Fibroblast of skin of left quadriceps (primary cell): ENCODE results near the gene GNG10.
"Not testable (repeated sequence)": the region's sequence is repeated elsewhere in the genome, so short reads cannot be mapped to it uniquely, and the experiment has no call there.

Experiments
- DNase-seq, 2 experiments: peaks; one replicate each; pipeline ENCODE4 v3.0.0-alpha.2; 2013; ENCODE audit warnings: low read depth in 2 of 2

The GNG10 gene

DNA sequence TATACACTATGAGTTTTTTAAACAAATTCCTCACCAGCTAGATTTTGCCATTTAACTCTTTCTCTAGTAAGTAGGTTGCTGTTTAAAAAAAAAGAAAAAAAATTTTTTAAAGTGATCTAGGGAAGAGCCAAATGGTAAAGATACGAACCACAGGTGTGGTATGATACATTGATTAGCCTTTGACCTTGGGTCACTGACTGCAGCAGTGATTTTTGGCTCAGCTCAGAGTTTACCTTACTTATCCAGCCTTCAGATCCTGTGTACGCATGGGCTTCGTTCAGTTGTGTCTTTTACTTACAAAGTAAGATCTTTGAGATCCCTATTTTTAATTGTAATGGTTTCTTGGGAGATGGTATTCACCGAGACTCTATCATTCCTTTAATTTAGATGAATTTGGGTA lies 12.4 kb upstream of the GNG10 start:
- DNase-seq: no peak

- DNase-seq: no peak
Observed at GRCh38 chr9:111657051-111657450, 4.4 kb upstream of the GNG10 start.

DNA sequence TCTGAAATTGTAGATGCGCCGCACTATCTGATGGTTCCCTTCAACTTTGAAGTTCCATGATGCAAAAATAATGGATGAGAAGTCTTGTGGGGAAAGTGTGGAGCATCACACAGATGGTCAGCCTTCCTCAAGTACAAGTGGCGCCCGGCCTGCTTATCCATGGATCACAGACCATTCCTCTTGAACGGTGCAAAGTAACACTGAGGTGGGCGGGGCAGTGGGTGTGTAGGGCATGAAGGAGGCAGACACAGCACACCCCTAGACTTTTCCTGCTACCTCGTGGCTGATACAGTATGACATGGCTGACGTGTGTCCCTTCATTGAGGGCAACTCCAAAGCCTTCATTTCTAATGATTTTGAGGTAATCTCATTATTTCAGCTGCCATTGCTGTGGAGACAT lies 2.5 kb upstream of the GNG10 start:
- no peak for DNase-seq

DNA sequence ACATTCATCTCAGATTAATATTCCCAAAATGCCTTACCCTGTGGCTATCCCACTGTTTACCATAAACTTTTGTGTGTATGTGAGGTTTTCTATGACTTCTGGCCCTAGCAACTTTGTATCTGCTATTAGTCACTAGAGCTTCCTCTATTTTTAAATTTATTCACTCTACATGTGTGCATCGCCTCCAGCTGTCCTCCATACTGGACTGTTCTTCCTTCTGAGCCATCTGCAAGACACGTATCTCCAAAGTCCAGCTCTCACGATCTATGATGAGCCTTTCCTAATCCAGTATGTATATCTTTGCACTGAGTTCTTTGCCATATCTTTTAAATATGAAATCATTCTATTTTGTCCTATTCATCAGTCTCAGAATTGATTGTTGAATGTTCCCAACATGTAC lies 1.7 kb upstream of the GNG10 start:
- no peak for DNase-seq

DNA sequence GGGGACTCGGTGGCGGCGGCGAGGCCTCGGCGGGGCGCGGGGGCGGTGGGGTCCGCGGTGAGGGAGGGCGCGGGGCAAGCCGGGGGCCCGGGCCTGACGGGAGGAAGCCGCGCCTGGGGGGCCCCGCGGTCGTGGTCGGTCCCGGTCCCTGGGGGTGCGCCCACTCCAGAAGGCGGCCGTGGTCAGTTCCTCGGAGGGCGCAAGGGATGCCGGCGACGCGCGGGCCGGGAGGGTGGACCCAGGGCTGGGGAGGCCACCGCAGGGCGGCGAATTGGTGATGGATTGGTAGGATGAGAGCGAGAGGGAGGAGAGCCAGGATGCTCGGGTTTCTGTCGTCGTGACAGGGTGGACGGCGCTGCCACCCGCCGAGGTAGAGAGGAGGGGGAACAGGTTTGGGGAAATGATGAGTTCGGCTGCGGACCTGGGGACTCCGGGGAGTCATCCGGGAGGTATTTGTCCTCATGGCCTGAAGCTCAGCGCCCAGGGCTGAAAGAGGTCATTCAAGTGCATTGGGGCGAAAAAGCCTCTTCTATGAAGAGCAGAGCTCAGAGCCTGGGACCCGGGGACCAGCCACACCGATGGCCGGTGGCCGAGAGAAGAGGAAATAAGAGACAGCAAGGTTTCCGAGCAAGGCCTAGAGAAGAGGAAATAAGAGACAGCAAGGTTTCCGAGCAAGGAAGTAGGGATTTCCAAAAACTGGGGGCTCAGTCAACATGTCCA lies 557 bp downstream of the GNG10 start:
- no peak for DNase-seq

- DNase-seq: no peak
Observed at GRCh38 chr9:111662576-111663300, 1.3 kb downstream of the GNG10 start.

- no peak for DNase-seq
Observed at GRCh38 chr9:111663301-111663823, 2.0 kb downstream of the GNG10 start.

DNA sequence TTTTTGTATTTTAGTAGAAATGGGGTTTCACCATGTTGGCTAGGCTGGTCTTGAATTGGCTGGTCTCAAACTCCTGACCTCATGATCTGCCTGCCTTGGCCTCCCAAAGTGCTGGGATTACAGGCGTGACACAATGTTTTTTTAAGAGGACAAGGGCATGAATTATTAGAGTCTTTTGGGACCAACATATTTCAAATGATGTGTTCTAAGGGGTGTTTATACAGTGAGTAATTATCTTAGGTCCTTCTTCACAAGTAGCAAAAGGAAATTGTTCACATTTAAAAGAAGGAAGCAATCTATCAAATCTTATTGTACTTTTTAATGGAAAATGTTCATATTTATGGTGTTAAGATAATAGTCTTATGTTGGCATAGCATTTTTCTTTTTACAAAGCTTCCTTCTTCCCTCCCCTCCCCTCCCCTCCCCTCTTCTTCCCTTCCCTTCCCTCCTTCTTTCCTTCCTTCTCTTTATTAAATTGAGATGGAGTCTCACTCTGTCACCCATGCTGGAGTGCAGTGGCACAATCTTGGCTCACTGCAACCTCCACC lies 6.7 kb downstream of the GNG10 start:
- DNase-seq: no peak

GRCh38 chr9:111668601-111669000 lies 7.2 kb downstream of the GNG10 start:
- DNase-seq: not testable (repeated sequence)

- DNase-seq: no peak
Observed at GRCh38 chr9:111674319-111674718, 12.9 kb downstream of the GNG10 start.

DNA sequence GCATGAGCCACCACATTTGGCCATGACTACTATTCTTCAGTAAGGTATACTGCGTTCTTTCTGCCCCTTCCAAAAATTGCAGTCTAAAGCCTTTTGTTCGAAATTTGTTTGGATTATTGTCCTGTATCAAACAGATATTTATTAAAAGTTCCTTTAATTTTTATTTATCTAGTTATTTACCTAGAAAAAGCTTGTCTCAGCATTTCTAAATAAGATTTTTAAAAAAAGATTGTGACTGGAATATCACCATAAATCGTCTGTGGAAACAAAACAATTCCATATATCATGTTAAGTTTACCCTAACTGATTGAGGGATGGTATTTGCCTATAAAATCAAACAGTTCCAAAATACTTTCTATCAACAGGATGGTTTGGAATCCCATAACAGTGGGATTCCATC lies 14.7 kb downstream of the GNG10 start:
- DNase-seq: no peak

DNA sequence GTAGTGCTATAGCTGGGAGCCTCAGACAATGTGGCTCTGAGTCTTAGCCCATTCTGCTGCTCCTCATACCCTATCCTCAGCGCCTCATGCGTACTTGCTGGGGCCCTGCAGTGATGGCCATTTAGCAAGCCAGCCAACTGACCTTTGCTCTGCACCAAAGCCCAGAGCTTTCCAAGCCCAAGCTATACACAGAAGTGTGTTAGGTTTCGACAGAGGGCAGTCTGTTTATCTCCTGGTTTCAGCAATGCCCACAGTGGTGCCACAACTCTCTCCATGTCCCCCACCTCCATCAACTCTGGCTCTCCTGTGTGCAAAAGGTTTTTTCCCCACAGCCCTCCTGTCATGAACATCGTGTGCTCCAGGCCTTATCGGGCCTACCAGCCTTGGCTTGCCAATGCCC lies 16.9 kb downstream of the GNG10 start:
- no peak for DNase-seq

DNA sequence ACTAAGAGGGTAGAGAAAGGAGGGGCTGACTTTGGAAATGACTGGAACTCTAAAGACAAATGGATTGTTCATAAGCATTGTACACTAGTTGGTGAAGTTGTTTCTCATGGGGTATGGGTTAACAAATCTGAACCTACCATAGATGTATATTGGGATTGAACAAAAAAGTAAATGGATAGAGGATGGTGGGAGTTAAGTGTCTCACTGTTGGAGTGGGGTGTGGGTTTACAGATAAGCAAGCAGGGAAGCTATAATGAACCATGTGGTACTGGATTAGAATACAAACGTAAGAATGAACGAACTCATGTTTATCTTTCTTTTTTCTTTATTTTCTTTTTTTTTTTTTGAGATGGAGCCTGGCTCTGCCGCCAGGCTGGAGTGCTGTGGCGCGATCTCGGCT lies 17.8 kb downstream of the GNG10 start:
- DNase-seq: no peak

DNA sequence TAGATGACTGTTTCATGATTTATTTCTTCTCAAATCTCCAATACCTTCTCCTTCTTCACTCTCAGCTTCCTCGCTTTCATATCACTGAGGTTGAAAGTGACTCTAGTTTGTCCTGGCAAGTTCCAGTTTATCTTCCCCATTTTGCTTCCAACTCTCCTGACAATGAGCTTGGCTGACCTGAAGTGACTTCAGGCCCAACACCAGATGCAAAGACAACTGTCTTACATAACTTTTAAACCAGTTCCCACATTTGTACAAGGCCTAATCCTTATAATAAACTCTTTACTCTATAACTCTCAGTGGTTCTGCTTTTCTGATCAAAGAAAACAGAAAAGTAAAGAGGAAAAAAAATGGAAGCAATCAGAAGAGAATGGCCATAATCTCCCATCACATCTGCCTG lies 22.0 kb downstream of the GNG10 start:
- no peak for DNase-seq

GRCh38 chr9:111691672-111692329 lies 30.4 kb downstream of the GNG10 start:
- DNase-seq: peak; percentile 15 to 22

GRCh38 chr9:111696796-111697195 lies 35.4 kb downstream of the GNG10 start:
- DNase-seq: no peak

GRCh38 chr9:111700776-111701175 lies 39.4 kb downstream of the GNG10 start:
- DNase-seq: no peak

- DNase-seq: no peak
Observed at GRCh38 chr9:111704503-111704902, 43.1 kb downstream of the GNG10 start.

- DNase-seq: no peak
Observed at GRCh38 chr9:111711548-111711947, 50.1 kb downstream of the GNG10 start.

- DNase-seq: no peak
Observed at GRCh38 chr9:111712369-111712768, 51.0 kb downstream of the GNG10 start.

DNA sequence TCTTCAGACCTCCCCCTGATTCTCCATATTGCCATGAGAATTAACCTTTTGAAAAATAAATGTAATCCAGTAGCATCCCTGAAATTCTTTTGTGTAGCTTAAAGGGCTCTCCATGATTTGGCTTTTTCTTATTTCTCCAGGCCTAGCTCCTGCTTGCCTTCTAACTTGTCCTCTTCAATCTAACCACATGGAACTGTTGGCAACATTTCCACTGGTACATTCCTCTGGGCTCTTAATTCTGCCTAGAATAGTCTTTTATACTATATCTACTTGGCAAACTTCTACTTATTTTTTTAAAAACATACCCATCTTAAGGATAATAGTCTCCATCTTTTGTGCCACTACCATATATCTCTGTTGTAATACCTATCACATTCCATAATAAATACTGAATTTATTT lies 54.1 kb downstream of the GNG10 start:
- DNase-seq: no peak

DNA sequence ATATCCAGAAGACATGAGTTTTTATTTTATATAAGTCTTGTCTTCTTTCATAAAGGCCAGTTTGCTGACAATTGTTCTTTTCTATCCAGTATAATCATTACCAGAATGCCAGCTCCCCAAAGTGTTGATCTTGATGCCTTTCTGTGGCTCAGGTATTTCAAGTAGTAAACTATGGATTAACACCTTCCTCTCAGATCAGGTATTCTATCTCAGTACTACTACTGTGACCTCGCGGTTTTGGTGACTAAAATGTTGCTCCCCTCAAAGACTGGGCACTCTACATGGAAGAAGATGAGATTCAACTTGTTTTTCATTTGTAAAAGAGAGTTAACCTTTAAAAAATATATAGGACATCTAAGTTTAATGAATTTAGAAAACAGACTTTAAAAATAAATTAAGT lies 58.1 kb downstream of the GNG10 start:
- no peak for DNase-seq
